Stimulated activated CD8-positive, alpha-beta memory T cell treated with anti-CD3 and anti-CD28 coated beads, Interleukin-7, amount 100 ng/mL, for 48 hours (primary cell): Measurements from ENCODE around the gene KIF21A.
"Not testable (repeated sequence)": the region's sequence is repeated elsewhere in the genome, so short reads cannot be mapped to it uniquely, and the experiment has no call there.

Source experiments
- DNase-seq, 2 donors: peaks; one replicate each; pipeline ENCODE4 v3.0.0-alpha.2; 2020; ENCODE audit warnings: low read depth in 1 of 2; ENCODE audit errors: extremely low read depth in 1 of 2

KIF21A gene

GRCh38 chr12:39348523-39348922 is 94.4 kb downstream of the KIF21A start:
- DNase-seq = no peak

DNA sequence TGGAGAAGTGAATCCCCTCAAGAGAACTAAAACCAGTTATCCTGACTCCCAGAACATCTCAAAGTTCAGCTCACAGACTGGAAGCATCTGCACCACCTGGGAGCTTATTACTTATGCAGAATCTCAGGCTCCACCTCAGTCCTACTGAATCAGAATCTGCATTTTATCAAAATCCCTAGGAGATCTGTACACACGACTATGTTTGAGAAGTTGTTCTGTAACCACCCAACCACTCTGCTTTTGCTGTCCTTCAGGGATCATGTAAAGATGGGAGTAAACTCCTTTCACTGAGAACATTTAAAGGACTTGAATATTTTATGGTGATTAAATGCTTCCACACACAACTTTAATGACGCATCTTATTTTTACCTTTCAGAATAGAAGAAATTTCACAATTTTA is 98.0 kb downstream of the KIF21A start:
- DNase-seq = no peak

DNA sequence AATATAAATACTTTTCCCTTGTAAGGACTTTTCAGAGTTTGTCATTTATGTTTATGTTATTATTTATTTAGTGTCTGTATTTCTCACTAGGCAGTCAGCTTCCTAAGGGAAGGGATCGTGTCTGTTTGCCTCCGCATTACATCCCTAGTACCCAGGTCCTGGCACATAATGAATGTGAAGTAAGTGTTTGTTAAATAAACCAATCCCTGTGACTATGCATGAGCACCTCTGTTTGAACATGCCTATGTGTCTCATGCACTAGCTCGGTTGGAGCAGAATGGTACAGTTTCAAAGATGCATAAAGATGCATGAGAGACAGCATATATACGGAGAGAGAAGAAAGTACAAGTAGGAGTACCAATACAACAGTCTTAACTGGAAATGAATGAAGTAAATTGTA is 99.3 kb downstream of the KIF21A start:
- DNase-seq = no peak

DNA sequence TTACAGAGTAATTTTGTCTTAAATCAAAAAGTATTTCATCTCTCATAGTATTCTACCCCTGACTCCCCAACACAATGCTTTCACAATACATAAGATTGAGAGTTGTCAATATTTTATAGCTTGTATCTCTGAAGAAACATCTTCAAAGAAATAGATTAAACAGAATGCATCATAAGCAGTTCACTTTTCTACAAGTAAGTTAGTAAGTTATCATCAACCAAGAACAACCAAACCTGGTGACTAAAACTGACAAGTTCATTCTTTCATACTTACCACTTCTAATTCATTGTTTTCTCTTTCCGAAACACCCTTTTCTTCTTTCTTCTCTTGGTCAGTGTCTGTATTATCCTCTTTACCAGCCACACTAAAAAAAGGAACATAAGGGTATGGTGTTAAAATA is 101.2 kb downstream of the KIF21A start:
- no peak for DNase-seq

DNA sequence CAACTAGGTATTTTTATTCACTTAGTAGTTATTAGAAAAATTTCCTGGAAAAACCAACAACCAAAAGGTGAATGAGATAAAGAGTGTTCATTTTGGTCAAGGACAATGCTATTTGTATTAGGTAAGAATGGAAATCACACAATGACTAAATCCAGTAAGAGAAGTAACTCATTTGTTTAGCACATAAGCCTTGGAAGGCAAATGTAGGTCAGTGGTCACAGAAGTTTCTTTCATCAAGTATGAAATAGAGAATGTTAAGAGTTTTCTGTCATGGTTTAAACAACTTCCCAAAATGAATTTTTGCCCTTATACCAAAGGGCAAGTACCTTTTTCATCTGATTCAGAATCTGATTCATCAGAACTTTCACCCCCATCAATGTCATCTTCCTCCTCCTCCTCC is 101.7 kb downstream of the KIF21A start:
- no peak for DNase-seq

DNA sequence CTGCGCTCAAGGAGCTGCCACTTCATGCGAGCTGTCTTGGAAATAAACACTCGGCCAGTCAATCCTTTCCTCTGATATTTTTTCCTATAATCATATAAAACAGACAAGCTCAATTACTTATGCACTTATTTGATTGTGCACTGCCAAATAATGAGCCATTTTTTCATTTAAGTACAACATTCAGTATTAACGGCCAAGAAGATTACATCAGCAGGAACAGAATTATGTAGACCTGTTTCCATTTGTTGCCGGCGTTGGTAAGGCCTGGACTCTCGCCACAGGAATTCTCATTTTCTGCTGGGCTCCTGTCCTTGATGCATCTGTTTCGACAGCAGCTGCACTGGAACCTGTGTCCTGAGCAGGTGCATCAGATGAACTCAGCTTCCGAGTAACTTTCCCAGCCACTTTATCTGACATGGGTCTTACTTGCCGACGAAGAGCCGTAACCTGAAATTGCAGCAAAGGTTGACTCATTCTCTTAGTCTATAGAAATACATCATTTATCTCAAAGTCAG is 110.2 kb downstream of the KIF21A start:
- no peak for DNase-seq

- DNase-seq = no peak
These were observed 111.2 kb downstream of the KIF21A start for GRCh38 chr12:39331539-39332261.

- no peak for DNase-seq
These were observed 113.0 kb downstream of the KIF21A start for GRCh38 chr12:39329876-39330275.

DNA sequence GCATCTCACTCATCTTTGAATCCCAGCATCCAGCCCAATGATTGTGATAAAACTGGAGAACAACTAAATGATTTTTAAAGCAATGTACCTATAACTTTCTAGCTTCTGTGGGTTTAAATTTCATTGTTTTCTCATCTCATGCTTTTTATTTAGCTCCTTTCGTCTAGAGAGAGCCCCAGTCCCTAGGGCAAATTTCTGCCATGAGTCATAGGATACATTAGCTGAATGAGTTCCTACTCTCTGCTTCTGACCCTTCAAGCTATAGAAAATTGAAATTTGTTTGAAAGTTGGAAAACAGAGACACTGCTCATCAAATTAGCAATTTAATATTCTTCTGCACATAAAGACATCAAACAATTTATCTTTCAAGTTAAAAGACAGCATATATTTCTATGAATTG is 113.9 kb downstream of the KIF21A start:
- no peak for DNase-seq

DNA sequence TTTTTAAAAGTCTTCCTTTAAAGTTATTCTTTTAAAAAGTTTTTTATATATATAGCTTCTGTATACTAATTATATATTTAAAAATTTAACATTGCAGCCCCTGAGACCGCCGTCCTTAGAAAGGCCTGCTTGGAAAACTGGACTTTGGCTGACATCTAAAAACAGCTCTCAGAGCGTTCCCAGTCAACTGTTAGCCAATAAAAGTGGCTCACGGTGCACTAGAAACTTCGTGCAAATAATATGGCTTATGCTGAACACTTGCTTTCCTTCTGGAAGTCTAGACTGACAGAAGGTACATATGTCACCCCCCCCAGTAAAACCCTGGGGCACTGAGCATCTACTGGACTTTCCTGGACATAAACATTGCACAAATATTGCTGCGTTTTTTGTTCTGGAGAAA is 115.0 kb downstream of the KIF21A start:
- DNase-seq = no peak

DNA sequence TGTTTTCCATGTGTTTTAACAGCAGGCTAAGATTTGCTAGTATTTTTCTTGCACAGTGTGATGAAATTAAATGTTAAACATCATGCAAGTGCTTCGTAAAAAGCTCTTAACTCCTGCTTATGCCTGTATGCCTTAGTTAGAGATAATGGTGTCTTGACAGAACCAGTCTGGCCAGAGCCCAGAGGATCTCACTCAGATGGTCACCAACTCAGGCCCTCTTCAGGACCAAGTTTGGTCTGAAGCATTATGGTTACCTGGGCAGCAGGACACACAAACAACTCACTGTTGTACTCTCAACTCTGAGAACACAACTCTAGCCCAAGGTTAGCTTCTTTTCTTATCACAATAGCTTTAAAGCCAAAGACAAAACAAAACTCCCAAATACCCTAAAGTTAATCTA is 115.4 kb downstream of the KIF21A start:
- DNase-seq = no peak

DNA sequence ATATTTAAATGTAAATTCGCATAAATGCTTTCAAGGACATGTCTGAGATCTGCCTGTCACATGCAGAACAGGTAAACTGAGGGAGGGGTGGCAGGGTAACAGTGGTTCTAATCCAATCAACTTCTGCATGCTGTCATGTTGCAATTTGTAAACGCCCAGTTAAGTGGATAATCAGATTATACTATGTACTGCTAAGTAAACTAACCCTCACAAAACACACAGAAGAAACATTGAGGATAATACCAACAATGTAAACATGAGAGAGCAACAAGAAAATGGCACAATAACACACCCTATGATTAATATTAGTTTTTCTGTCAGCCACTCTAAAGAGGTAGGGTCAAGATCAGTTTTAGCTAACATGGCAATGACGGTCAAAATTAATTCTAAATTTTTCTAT is 123.7 kb downstream of the KIF21A start:
- DNase-seq = no peak

GRCh38 chr12:39314547-39314946 is 128.4 kb downstream of the KIF21A start:
- no peak for DNase-seq

DNA sequence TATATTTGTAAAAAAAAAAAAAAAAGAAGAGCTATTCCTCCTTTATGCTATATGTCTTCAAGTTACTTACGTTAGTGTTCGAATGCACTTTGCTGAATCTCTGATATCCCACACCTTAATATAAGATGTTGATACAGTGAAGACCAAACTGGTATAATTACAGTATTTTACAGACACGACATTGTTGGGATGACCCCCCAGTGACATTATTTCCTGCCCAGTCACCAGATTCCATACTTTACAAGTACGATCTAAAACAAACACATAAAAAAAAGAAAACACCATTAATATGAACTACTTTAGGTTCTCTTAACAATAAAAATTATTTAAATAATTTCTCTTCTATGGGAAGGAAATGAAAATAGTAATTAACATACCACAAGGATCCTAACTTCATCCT is 133.4 kb downstream of the KIF21A start:
- DNase-seq = no peak

DNA sequence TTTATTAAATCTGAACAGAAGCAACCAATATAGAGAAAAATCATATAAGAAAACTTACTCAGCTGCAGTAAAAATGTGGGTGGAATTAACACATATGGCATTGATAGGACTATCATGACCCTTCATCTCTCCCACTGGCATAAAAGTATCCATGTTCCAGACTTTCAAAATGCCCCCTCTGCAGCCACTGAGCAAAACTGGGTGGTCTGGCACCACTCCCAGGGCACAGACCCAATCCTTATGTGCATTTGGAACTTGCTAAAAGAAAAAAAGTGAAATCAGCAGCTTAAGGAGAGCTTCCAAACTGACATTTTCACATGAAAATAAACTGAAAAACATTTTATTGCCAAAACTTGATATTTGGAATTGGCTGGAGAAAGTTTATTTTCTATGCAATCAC is 141.5 kb downstream of the KIF21A start:
- DNase-seq = no peak

- DNase-seq = no peak
These were observed 142.1 kb downstream of the KIF21A start for GRCh38 chr12:39300799-39301198.

- no peak for DNase-seq
These were observed 145.0 kb downstream of the KIF21A start for GRCh38 chr12:39297891-39298290.

DNA sequence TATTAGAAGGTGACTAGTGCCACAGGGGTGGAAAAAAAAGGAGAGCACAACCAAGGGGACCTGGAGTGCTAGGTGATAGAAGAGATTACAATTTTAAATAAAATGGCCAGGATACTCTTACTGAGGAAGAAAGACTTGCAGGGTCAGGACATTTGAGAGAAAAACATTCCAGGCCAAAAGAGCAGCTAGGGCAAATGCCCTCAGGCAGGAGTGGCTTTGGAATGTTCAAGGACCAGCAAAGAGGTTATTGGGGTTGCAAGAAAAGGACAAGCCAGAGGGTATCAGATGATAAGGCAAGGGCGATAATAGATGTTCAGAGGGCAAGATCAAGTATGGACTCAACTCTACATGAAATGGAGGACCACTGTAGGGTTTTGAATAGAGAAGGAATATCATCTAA is 146.4 kb downstream of the KIF21A start:
- DNase-seq = no peak

GRCh38 chr12:39295593-39295992 is 147.3 kb downstream of the KIF21A start:
- DNase-seq = not testable (repeated sequence)

DNA sequence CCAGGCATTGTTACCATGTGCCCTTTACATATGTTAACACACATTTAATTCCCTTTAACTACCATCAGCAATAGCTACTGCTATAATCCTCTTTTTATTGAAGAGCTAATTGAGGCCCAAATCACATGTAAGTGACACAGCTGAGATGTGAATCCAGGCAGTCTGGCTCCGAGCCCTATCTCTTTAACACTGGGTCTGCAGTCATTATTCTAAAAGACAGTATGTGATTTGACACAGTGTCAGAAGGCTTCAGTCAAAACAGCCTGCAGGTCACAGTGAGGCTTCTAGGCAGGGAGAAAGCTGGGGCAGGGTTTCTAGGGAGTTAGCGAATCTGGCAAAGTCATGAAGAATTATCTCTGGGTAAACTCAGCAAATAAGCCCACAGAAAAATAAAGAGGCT is 148.2 kb downstream of the KIF21A start:
- no peak for DNase-seq

GRCh38 chr12:39292125-39292630 is 150.7 kb downstream of the KIF21A start:
- no peak for DNase-seq

- DNase-seq = no peak
These were observed 155.1 kb downstream of the KIF21A start for GRCh38 chr12:39287817-39288216.

DNA sequence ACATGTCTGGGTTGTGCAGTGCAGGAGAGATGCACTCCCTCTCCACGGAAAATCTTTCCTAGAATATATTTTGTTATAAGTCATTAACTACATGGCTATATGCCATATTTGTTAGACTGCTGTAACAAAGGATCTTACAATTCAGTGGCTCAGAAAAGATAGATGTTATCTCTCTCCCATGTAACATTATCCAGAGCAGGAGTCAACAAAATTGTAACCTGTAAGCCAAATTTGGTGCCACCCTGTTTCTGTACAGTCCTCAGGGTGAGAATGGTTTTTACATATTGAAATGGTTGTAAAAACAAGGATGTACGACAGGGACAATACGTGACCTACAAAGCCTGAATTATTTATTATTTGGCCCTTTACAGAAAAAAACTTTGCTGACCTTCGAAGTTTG is 155.5 kb downstream of the KIF21A start:
- no peak for DNase-seq
